NCI-H2196 treated with DMSO at 0.1 percent for 48 hours (cell line): ENCODE results near the gene ATP5PO.
"Not testable (repeated sequence)": the region's sequence is repeated elsewhere in the genome, so short reads cannot be mapped to it uniquely, and the experiment has no call there.

Source experiments
- DNase-seq: peaks from one replicate; lab custom pipeline; 2025; ENCODE audit not compliant: unreplicated experiment; lab: John Stamatoyannopoulos, UW

Gene ATP5PO

DNA sequence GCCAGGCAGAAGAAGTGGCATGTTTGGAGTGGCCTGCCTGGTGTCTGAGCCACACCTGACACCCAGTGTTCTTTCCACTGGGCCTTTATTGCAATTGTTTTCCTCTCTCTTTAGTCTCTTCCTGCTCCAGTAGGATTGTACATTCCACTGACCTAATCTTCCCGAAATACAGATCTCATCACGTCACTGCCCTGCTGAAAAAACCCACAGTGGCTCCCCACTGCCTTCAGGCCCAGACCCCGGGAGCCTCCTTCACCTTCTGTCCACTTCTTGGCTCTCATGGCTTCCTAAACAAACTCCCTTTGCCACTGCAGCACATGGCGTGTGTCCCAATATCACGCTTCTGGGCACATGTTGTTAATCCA, 25.3 kb upstream of the ATP5PO start:
- DNase-seq = no peak

DNA sequence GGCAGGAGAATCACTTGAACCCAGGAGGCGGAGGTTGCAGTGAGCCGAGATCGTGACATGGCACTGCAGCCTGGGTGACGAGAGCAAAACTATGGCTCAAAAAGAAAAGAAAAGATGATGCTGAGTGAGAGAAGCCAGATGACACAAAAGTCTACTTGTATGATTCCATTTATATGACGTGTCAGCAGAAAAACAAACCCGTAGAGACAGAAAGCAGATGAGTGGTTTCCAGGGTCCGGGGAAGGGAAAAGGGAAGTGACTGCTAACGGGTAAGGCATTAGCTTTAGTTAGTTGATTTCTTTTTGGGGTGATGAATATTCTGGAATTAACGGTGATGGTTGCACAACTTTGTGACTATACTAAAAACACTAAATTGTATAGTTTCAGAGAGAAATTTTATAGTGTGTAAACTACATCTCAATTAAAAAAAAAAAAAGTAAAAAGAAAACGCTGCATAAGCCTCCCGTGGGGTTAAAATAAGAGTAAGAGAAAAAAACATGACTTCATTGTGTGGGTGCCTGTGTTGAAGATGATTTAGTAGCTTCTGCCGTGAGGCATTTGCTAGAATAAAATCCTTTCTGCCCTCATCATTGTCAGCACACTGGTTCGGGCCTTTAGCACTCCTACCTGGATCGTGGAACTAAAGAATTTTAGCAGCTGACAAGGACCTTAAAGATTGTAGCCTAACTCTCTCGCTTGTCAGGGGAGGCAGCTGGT, 24.7 kb upstream of the ATP5PO start:
- DNase-seq = no peak

DNA sequence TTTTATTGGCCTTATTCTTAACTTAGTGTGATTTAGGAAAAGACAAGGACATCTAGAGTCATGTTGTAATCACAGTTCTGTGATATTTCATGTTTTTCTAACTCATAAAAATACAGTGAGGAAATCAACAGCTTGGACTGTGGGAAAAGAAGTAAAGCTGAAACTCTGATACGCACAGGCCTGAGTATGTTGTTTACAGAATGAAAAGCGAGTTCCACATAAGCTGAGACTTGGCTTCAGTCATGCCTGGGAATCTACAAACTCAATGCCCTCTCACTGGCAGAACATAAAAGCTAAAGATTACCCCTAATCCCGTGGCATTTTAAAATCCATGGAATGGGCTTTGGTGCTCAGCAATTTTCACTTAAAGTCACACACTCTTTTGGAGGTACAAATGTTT, 23.6 kb upstream of the ATP5PO start:
- no peak for DNase-seq

GRCh38 chr21:33938381-33938780, 22.8 kb upstream of the ATP5PO start:
- DNase-seq = no peak

DNA sequence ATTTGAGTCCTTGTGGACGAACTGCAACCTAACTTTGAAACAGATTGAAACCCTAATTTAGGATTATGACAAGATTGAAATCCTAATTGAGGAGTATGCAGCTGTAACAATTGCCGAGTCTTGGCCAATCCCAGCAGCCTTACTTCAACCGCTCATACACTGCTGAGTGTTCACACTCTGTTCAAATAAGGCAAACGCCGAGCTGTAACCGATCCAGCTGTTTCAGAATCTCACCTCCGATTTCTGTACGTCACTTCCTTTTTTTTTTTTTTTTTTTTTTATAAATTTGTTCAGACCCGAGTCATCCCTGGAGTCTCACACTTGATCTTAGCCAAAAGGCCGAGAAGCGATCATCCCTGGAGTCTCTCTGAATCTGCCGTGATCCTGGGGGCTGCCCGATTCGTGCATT, 22.3 kb upstream of the ATP5PO start:
- no peak for DNase-seq

- DNase-seq = no peak
These were observed 21.5 kb upstream of the ATP5PO start for GRCh38 chr21:33937146-33937545.

- DNase-seq = no peak
These were observed 20.9 kb upstream of the ATP5PO start for GRCh38 chr21:33936301-33937038.

- DNase-seq = no peak
These were observed 17.1 kb upstream of the ATP5PO start for GRCh38 chr21:33932731-33933130.

- DNase-seq = no peak
These were observed 16.3 kb upstream of the ATP5PO start for GRCh38 chr21:33931799-33932390.

GRCh38 chr21:33931052-33931798, 15.6 kb upstream of the ATP5PO start:
- peak; percentile 15 for DNase-seq

- DNase-seq = not testable (repeated sequence)
These were observed 10.6 kb upstream of the ATP5PO start for GRCh38 chr21:33926248-33926647.

DNA sequence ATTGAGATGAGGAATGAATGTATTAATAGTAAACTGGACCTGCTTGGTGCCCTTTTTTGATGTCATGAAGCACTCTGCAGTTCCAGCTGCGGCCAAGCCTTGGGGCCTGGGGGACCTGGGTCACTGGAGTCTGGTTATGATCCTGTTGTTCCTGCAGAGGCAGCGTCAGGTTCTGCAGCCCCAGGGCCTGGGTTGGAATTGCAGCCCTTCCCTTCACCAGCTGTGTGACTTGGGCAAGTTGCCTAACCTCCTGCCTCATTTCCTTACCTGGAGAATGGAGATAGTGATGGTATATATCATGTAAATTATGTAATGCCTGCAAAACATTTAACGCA, 9.1 kb upstream of the ATP5PO start:
- no peak for DNase-seq

DNA sequence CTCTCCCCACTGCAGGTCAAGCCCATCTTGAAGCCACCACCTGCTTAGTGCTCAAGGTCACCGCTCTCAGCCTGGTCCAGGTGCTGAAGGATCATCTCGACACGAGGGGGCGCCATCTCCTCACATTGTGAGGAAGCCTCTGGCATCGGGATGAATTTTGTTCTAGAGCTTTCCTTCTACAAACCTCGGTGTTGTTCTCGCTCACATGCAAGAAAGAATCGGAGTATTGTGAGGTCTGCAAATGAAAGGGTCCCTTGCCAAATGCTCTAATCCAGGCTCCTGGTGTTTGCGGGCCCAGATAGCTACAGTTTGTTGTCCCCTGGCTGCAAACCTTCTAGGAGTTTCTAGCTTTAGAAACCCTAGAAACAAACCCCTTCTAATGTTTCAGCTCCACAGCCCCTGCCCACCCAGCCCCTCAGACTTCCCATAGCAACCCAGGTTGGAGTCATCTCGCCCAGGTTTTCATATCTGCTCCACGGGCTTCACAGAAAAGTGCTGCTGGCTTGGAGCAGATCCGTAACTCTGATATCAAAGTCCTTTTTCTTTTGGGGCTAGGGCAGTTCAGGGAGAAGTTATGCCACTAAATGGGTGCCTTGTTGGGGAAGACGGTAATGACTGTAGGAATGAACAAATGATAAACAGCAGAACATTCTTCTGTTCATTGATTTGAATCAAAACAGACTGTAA, 8.6 kb upstream of the ATP5PO start:
- DNase-seq = peak; percentile 78

DNA sequence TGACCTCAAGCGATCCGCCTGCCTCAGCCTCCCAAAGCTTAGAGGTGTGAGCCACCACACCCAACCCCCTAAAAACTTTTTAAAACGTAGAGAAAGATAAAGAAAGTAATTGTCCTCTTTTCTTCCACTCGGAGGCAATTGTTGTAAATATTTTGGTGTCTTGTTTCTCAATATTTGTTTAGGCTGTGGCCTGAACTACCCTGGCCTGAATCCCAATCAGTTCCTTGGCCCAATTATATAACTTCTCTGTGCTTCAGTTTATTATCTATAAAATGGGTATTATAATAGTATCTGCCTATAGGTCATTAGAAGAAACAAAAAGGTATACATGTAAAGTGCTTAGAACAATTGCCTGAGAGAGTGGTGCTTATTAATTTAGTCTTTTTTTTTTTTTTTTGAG, 1.8 kb upstream of the ATP5PO start:
- DNase-seq = no peak

- no peak for DNase-seq
These were observed 580 bp upstream of the ATP5PO start for GRCh38 chr21:33916200-33916567.

GRCh38 chr21:33914188-33914587, 1.4 kb downstream of the ATP5PO start:
- no peak for DNase-seq

DNA sequence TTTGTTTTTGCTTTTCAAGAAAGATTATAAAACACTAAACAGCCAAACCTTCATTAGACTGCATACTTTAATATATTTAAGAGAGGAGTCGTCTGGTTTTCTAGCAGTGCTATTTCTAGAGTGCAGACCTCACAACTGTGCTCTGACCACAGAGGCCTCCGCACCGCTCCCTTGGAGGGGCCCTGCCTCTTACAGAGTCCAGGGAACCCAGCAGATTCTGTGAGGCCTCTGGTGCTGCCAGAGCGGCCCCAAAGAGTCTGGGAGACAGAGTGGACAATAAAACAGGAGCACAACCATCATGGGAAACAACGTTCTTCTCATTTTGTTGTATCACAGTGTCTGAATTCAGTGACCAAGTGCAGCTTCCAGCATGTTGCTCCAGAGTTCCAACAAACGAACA, 5.8 kb downstream of the ATP5PO start:
- no peak for DNase-seq

GRCh38 chr21:33908760-33909159, 6.8 kb downstream of the ATP5PO start:
- no peak for DNase-seq

GRCh38 chr21:33904041-33904440, 11.6 kb downstream of the ATP5PO start:
- DNase-seq = no peak

DNA sequence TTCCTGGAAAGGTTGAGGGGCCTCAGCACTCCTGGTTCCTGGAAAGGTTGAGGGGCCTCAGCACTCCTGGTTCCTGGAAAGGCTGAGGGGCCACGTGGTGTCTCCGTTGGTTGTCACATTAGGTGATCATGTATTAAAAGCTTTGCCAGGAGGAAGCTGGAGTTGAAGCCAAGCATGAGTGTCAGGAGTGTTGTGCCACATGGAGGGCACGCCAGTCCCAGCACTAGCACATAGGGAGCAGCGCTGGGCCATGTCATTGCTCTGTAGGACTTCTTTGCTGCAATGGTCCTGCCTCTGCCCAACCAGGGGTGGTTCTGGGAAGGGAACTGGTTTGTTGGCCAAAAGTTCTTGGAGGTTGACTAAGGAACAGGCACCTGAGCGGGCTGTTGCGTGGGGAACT, 13.3 kb downstream of the ATP5PO start:
- DNase-seq = no peak
